H1 (cell line): ENCODE results near the gene KLF16. TPM values are rescaled to one million over a fixed set of nuclear protein-coding genes. Genes with fewer than 3 reads are reported as not detected.
A peak's percentile ranks its signal among the peaks of the same experiment; 100 is the strongest.

Source experiments
- CTCF ChIA-PET: fragments of 300-600 bp; sonication (Branson Sonifier 250); formaldehyde crosslinking; loops from one replicate; lab custom pipeline; 2021; ENCODE audit not compliant: partially characterized antibody; lab: Charles Lee
- POLR2A ChIA-PET: fragments of 300-600 bp; sonication (Branson Sonifier 250); formaldehyde crosslinking; loops from one replicate; lab custom pipeline; 2021; ENCODE audit warnings: inconsistent platforms; ENCODE audit not compliant: partially characterized antibody; lab: Charles Lee
- DNase-seq, 2 experiments: peaks; one replicate each; pipeline versions ENCODE4 v3.0.0 to v3.0.0-alpha.2; 2010 to 2022; ENCODE audit warnings: low spot score in 2 of 2, low read depth in 1 of 2, mixed read lengths in 1 of 2
- FAIRE-seq: peaks from 2 replicates; lab custom pipeline; 2011; peaks lifted over from hg19 to GRCh38; lab: Jason Lieb, UNC
- H2AFZ ChIP-seq: 2 replicates; pipeline ENCODE4 v1.8.1; 2012; ENCODE audit warnings: low read length, inconsistent platforms
- H2AK5ac ChIP-seq: 2 replicates; pipeline ENCODE4 v1.6.1; 2013; ENCODE audit warnings: low read depth, low read length
- H2BK120ac ChIP-seq: replicated peaks from 2 replicates; pipeline ENCODE3; 2013; ENCODE audit warnings: low read depth, low read length, inconsistent platforms
- H2BK12ac ChIP-seq: 2 replicates; pipeline ENCODE4 v1.6.1; 2013; ENCODE audit warnings: low read depth, low read length
- H2BK15ac ChIP-seq: 2 replicates; pipeline ENCODE4 v1.6.1; 2013; ENCODE audit warnings: low read length
- H2BK20ac ChIP-seq: 2 replicates; pipeline ENCODE4 v1.6.1; 2013; ENCODE audit warnings: low read length
- H2BK5ac ChIP-seq: 2 replicates; pipeline ENCODE4 v1.6.1; 2013; ENCODE audit warnings: low read depth, low read length
- H3K14ac ChIP-seq: 2 replicates; pipeline ENCODE4 v1.6.1; 2013; ENCODE audit warnings: inconsistent platforms; ENCODE audit not compliant: insufficient read length
- H3K18ac ChIP-seq: 2 replicates; pipeline ENCODE4 v1.6.1; 2013; ENCODE audit warnings: low read length; ENCODE audit errors: extremely low read depth
- H3K23ac ChIP-seq: 2 replicates; pipeline ENCODE4 v1.6.1; 2013; ENCODE audit warnings: inconsistent platforms; ENCODE audit not compliant: insufficient read length
- H3K23me2 ChIP-seq: 2 replicates; pipeline ENCODE4 v1.6.1; 2013; ENCODE audit warnings: low read depth, low read length
- H3K27ac ChIP-seq: 2 replicates; pipeline ENCODE4 v1.6.1; 2011; ENCODE audit warnings: low read depth, low read length, inconsistent platforms
- H3K27me3 ChIP-seq, 4 experiments: replicated peaks in 1 of 4; 1 replicate in 1 of 4; 2 replicates in 3 of 4; pipeline versions ENCODE4 v1.6.1 to v1.8.1; 2011 to 2013; ENCODE audit warnings: low read length in 3 of 4, mild to moderate bottlenecking in 3 of 4, inconsistent platforms in 2 of 4, mixed read lengths in 2 of 4, moderate library complexity in 1 of 4; ENCODE audit not compliant: control insufficient read depth in 3 of 4, insufficient read depth in 3 of 4; ENCODE audit errors: extremely low read depth in 1 of 4
- H3K36me3 ChIP-seq, 4 experiments: 2 replicates each; pipeline versions ENCODE4 v1.6.1 to v1.8.1; 2011 to 2013; ENCODE audit warnings: mild to moderate bottlenecking in 4 of 4, low read length in 3 of 4, moderate library complexity in 2 of 4, control low read depth in 1 of 4, inconsistent platforms in 1 of 4; ENCODE audit not compliant: insufficient read depth in 4 of 4, control insufficient read depth in 2 of 4
- H3K4ac ChIP-seq: replicated peaks from 2 replicates; pipeline ENCODE3; 2013; ENCODE audit warnings: low read length, low read depth, mixed read lengths, inconsistent platforms; ENCODE audit not compliant: insufficient read length
- H3K4me1 ChIP-seq, 4 experiments: replicated peaks in 1 of 4; 1 replicate in 1 of 4; 2 replicates in 3 of 4; pipeline versions ENCODE4 v1.6.1 to v1.8.1; 2011 to 2013; ENCODE audit warnings: low read length in 3 of 4, inconsistent platforms in 2 of 4, mixed read lengths in 1 of 4; ENCODE audit not compliant: insufficient read depth in 4 of 4, control insufficient read depth in 3 of 4
- H3K4me2 ChIP-seq, 2 experiments: 2 replicates each; pipeline versions ENCODE4 v1.6.1 to v1.8.1; 2011 to 2013; ENCODE audit warnings: low read depth in 2 of 2, low read length in 2 of 2, control low read depth in 1 of 2, inconsistent platforms in 1 of 2, mild to moderate bottlenecking in 1 of 2; ENCODE audit not compliant: insufficient read depth in 1 of 2
- H3K4me3 ChIP-seq, 4 experiments: fragments of 200-600, 300-600 bp in 1 of 4; sonication (generic), shearing (Covaris generic), sonication (Bioruptor Twin) in 1 of 4; 2 replicates each; pipeline versions ENCODE4 v1.5.1 to v1.8.1; 2011 to 2016; ENCODE audit warnings: low read length in 4 of 4, low read depth in 3 of 4, control low read depth in 2 of 4, inconsistent platforms in 2 of 4, mild to moderate bottlenecking in 2 of 4, mixed read lengths in 1 of 4, moderate library complexity in 1 of 4; ENCODE audit not compliant: insufficient read depth in 2 of 4; ENCODE audit errors: extremely low read depth in 1 of 4
- H3K56ac ChIP-seq: replicated peaks from 2 replicates; pipeline ENCODE3; 2013; ENCODE audit warnings: low read depth, mild to moderate bottlenecking, mixed read lengths, low read length, inconsistent platforms; ENCODE audit not compliant: insufficient read length
- H3K79me1 ChIP-seq: 2 replicates; pipeline ENCODE4 v1.6.1; 2013; ENCODE audit warnings: low read depth, low read length, control low read depth
- H3K79me2 ChIP-seq, 2 experiments: 2 replicates each; pipeline versions ENCODE4 v1.6.1 to v1.8.1; 2012 to 2013; ENCODE audit warnings: low read length in 2 of 2, mild to moderate bottlenecking in 2 of 2, inconsistent platforms in 1 of 2; ENCODE audit not compliant: insufficient read depth in 2 of 2, control insufficient read depth in 1 of 2
- H3K9ac ChIP-seq, 4 experiments: replicated peaks in 1 of 4; 1 replicate in 1 of 4; 2 replicates in 3 of 4; pipeline versions ENCODE4 v1.6.1 to v1.8.1; 2011 to 2013; ENCODE audit warnings: low read depth in 3 of 4, low read length in 3 of 4, control low read depth in 2 of 4, mild to moderate bottlenecking in 2 of 4, moderate library complexity in 2 of 4, inconsistent platforms in 1 of 4; ENCODE audit errors: extremely low read depth in 1 of 4
- H3K9me3 ChIP-seq, 2 experiments: 2 replicates each; pipeline versions ENCODE4 v1.6.1 to v1.8.1; 2012 to 2013; ENCODE audit warnings: mild to moderate bottlenecking in 2 of 2, moderate library complexity in 2 of 2, control low read depth in 1 of 2, inconsistent platforms in 1 of 2, low read depth in 1 of 2, low read length in 1 of 2, mixed read lengths in 1 of 2; ENCODE audit not compliant: insufficient read depth in 2 of 2
- H4K20me1 ChIP-seq, 2 experiments: replicated peaks in 1 of 2; 2 replicates each; pipeline versions ENCODE3 to v1.8.1; 2011 to 2013; ENCODE audit warnings: inconsistent platforms in 2 of 2, low read length in 2 of 2, mild to moderate bottlenecking in 1 of 2; ENCODE audit not compliant: insufficient read depth in 2 of 2, control insufficient read depth in 1 of 2
- H4K5ac ChIP-seq: 2 replicates; pipeline ENCODE4 v1.6.1; 2013; ENCODE audit warnings: low read length, low read depth, mixed read lengths, inconsistent platforms; ENCODE audit not compliant: insufficient read length
- H4K8ac ChIP-seq: 2 replicates; pipeline ENCODE4 v1.8.0; 2013; ENCODE audit warnings: mild to moderate bottlenecking, moderate library complexity, low read length, inconsistent platforms; ENCODE audit not compliant: insufficient read depth; ENCODE audit errors: extremely low read depth
- H4K91ac ChIP-seq: replicated peaks from 2 replicates; pipeline ENCODE3; 2013; ENCODE audit warnings: low read length, mixed read lengths, inconsistent platforms; ENCODE audit not compliant: insufficient read length
- SP1 ChIP-seq: IDR thresholded peaks from 2 replicates; pipeline ENCODE4 v1.6.1; 2011; ENCODE audit warnings: low read depth, low read length
- WGBS, 2 experiments: shearing (Covaris generic) in 1 of 2; methylation state at CpG; one replicate each; pipeline versions ENCODE4 v1.1.6 to v1.1.7; 2013 to 2015; ENCODE audit warnings: low lambda C conversion rate in 2 of 2, mixed read lengths in 2 of 2, inconsistent platforms in 1 of 2, low coverage in 1 of 2, missing lambda C conversion rate in 1 of 2; ENCODE audit not compliant: insufficient replicate concordance in 2 of 2, insufficient coverage in 1 of 2, insufficient read length in 1 of 2; ENCODE audit errors: extremely low coverage in 1 of 2, missing lambda C conversion rate in 1 of 2; 5-methylcytosine and 5-hydroxymethylcytosine counted together
- polyA plus RNA-seq, 7 experiments: library from polyadenylated mRNA; depleted of rRNA in 3 of 7; stranded (reverse) in 5 of 7; unstranded in 2 of 7; fragments of >200 nt in 5 of 7; fragments of 200-250 nt in 2 of 7; gene quantifications; 1 replicate in 5 of 7; 2 replicates in 1 of 7; 4 replicates in 1 of 7; pipeline versions ENCODE4 v1.2.1 to v1.2.3, GENCODE V29; 2011 to 2013; ENCODE audit warnings: missing spikeins in 2 of 7, mixed read lengths in 2 of 7
- total RNA-seq: library from RNA; stranded (reverse); fragmentation: NEBNext Ultra II Directional; extraction: Animal tissue kit (Norgen Biotek cat#: 25700); gene quantifications from 2 replicates; pipeline ENCODE4 v1.2.1, GENCODE V29; 2021

KLF16 gene
- total and polyA plus RNA-seq, 2 of the 8 experiments (the other 6 are each of a cell fraction or from before 2014, with no cell fraction given): 14.3 to 45.9 TPM

GRCh38 chr19:1828279-1829238, 34.8 kb downstream of the KLF16 start:
- Histone ChIP-seq H4K20me1 (peaks cover 0 to 7% of the 10 kb centered on the region in 2 experiments), H3K4ac (no peak overlapping the region), H3K9me3 (no peaks in the 10 kb centered on the region), H2AFZ (no peak overlapping the region), H2BK15ac (no peak overlapping the region), H3K23me2 (peaks cover 2% of the 10 kb centered on the region; the same call in 1 of the 2 replicates), H3K23ac (no peak overlapping the region), H3K27me3 (no peaks in the 10 kb centered on the region), H4K5ac (no peak overlapping the region), H2BK120ac (no peak overlapping the region), H3K9ac (no peak overlapping the region), H3K14ac (no peak overlapping the region), H3K4me3 (no peak overlapping the region), H3K4me2 (no peak overlapping the region), H3K27ac (no peak overlapping the region), H2BK20ac (no peak overlapping the region), H3K79me2 (peaks cover 0 to 21% of the 10 kb centered on the region in 2 experiments; a peak in 2 of 4 replicates), H3K36me3 (peaks cover 3 to 13% (median 4%) of the 10 kb centered on the region in 4 experiments; a peak in 2 of 8 replicates)
- POLR2A ChIA-PET: interaction anchor here (0.5 to 2.8 kb wide), 6 partner anchors 7 to 180 kb away, joined by 3 to 8 read pairs (median 4); no protein-coding TSS in a partner anchor
- CTCF ChIA-PET: interaction anchor here (1.1 to 16.5 kb wide), 9 partner anchors 10 to 223 kb away, joined by 3 to 228 read pairs (median 13); partner anchors contain the start of gene UQCR11
- FAIRE-seq: no peak
- WGBS, 2 experiments: 92% methylated on average over 47 of the region's 57 CpGs; no CpG with 5 or more reads in 1 of the 2 experiments
- no peak for TF ChIP-seq SP1
- TF ChIP-seq, all 59 proteins: peak for 0
- Histone ChIP-seq H2BK5ac (no peak overlapping the region), H3K56ac (no peak overlapping the region), H3K79me1 (peaks cover 6% of the 10 kb centered on the region), H2BK12ac (no peak overlapping the region), H4K8ac (peak overlapping the region; percentile 51; the same call in 1 of the 2 replicates), H3K4me1 (peaks cover 0 to 14% (median 8%) of the 10 kb centered on the region in 4 experiments; a peak in 6 of 7 replicates), H4K91ac (no peak overlapping the region), H2AK5ac (no peak overlapping the region), H3K18ac (no peak overlapping the region)
- DNase-seq: no peak
